ENCODE measurements around the gene SMC5. TPM values are rescaled to one million over a fixed set of nuclear protein-coding genes. Genes with fewer than 3 reads are reported as not detected.

Gene SMC5
- total RNA-seq, 4 donors from 2014 or later = 20.8 to 45.4 (median 31.4) TPM

- TF ChIP-seq, protein P1, sequence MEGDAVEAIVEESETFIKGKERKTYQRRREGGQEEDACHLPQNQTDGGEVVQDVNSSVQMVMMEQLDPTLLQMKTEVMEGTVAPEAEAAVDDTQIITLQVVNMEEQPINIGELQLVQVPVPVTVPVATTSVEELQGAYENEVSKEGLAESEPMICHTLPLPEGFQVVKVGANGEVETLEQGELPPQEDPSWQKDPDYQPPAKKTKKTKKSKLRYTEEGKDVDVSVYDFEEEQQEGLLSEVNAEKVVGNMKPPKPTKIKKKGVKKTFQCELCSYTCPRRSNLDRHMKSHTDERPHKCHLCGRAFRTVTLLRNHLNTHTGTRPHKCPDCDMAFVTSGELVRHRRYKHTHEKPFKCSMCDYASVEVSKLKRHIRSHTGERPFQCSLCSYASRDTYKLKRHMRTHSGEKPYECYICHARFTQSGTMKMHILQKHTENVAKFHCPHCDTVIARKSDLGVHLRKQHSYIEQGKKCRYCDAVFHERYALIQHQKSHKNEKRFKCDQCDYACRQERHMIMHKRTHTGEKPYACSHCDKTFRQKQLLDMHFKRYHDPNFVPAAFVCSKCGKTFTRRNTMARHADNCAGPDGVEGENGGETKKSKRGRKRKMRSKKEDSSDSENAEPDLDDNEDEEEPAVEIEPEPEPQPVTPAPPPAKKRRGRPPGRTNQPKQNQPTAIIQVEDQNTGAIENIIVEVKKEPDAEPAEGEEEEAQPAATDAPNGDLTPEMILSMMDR (IDR thresholded peaks at IDR 0.05) = no peak
- ATAC-seq (ENCODE audit: low FRiP score) = no peak
- DNase-seq (ENCODE audit: low spot score) = no peak
These were observed 32.7 kb downstream of the SMC5 start for GRCh38 chr9:70291446-70291845.

- TF ChIP-seq, protein P1 (IDR thresholded peaks at IDR 0.05) = no peak
- ATAC-seq (ENCODE audit: low FRiP score) (no peak), DNase-seq (ENCODE audit: low spot score) (no peak)
These were observed 33.5 kb downstream of the SMC5 start for GRCh38 chr9:70292253-70292652.

GRCh38 chr9:70293214-70293613 is 34.4 kb downstream of the SMC5 start:
- no peak for DNase-seq (ENCODE audit: low spot score)
- TF ChIP-seq, protein P1 (IDR thresholded peaks at IDR 0.05) = no peak
- ATAC-seq (ENCODE audit: low FRiP score) = no peak

- ATAC-seq (ENCODE audit: low FRiP score) (no peak), DNase-seq (ENCODE audit: low spot score) (no peak)
- TF ChIP-seq, protein P1 (IDR thresholded peaks at IDR 0.05) = no peak
These were observed 38.4 kb downstream of the SMC5 start for GRCh38 chr9:70297141-70297540.

DNA sequence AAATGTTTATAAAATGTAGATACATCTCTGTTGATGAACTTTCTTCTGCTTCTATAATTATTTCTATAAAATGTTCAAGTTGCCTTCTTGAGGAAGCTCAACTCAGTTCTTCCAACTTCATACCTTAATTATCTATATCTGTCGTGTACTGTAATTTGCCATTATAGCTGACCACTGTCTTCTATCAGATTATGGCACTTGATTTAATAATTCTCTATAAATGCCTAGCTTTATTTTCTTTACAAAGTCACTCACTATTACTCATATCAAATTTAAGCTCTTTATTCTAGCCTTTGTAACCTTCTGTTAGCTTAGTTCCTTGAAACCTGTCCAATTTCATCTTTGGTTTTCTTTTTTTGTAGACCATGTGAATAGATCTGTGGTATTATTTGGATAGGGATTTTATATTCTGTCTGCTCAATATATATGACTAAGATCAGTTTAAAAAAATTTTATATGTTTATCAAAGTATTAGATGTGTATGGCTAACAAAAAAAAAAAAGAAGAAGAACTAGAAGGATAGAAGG is 39.5 kb downstream of the SMC5 start:
- TF ChIP-seq, protein P1 (IDR thresholded peaks at IDR 0.05) = no peak
- no peak for DNase-seq (ENCODE audit: low spot score)
- no peak for ATAC-seq (ENCODE audit: low FRiP score)

- TF ChIP-seq, protein P1 (IDR thresholded peaks at IDR 0.05) = no peak
- no peak for ATAC-seq (ENCODE audit: low FRiP score)
- no peak for DNase-seq (ENCODE audit: low spot score)
These were observed 44.5 kb downstream of the SMC5 start for GRCh38 chr9:70303268-70303667.

GRCh38 chr9:70304810-70305209 is 46.0 kb downstream of the SMC5 start:
- no peak for ATAC-seq (ENCODE audit: low FRiP score)
- TF ChIP-seq, protein P1 (IDR thresholded peaks at IDR 0.05) = no peak

More at GRCh38 chr9:70304810-70305209, 46.0 kb downstream of the SMC5 start:
- no peak for DNase-seq (ENCODE audit: low spot score)
